KG1 (cell line): ENCODE data around the gene AKIRIN2.

Experiments
- DNase-seq: peaks from one replicate; lab custom pipeline; 2025; lab: John Stamatoyannopoulos, UW

AKIRIN2 gene

GRCh38 chr6:87655824-87656223 is 46.2 kb downstream of the AKIRIN2 start:
- DNase-seq, result no peak

- DNase-seq, result no peak
These were observed 47.1 kb downstream of the AKIRIN2 start for GRCh38 chr6:87654875-87655454.

- no peak for DNase-seq
These were observed 47.9 kb downstream of the AKIRIN2 start for GRCh38 chr6:87654122-87654521.

GRCh38 chr6:87653074-87653962 is 48.7 kb downstream of the AKIRIN2 start:
- no peak for DNase-seq

GRCh38 chr6:87645080-87645479 is 57.0 kb downstream of the AKIRIN2 start:
- no peak for DNase-seq

- DNase-seq, result no peak
These were observed 60.9 kb downstream of the AKIRIN2 start for GRCh38 chr6:87641065-87641692.

GRCh38 chr6:87639373-87639772 is 62.7 kb downstream of the AKIRIN2 start:
- no peak for DNase-seq

- DNase-seq, result no peak
These were observed 64.9 kb downstream of the AKIRIN2 start for GRCh38 chr6:87637106-87637505.

GRCh38 chr6:87636315-87636714 is 65.7 kb downstream of the AKIRIN2 start:
- no peak for DNase-seq

- no peak for DNase-seq
These were observed 68.2 kb downstream of the AKIRIN2 start for GRCh38 chr6:87633851-87634250.

- no peak for DNase-seq
These were observed 71.3 kb downstream of the AKIRIN2 start for GRCh38 chr6:87630746-87631145.

- DNase-seq, result no peak
These were observed 73.2 kb downstream of the AKIRIN2 start for GRCh38 chr6:87628881-87629280.

- no peak for DNase-seq
These were observed 73.6 kb downstream of the AKIRIN2 start for GRCh38 chr6:87628424-87628823.
